ENCODE results near the gene SYT15B. TPM values are rescaled to one million over a fixed set of nuclear protein-coding genes. Genes with fewer than 3 reads are reported as not detected.
"Not testable (repeated sequence)": the region's sequence is repeated elsewhere in the genome, so short reads cannot be mapped to it uniquely, and the experiment has no call there.

Gene SYT15B
- under 1 TPM in 3 of 4 donors, not detected in 1; 0.41 to 0.80 (median 0.64) TPM for total RNA-seq

DNA sequence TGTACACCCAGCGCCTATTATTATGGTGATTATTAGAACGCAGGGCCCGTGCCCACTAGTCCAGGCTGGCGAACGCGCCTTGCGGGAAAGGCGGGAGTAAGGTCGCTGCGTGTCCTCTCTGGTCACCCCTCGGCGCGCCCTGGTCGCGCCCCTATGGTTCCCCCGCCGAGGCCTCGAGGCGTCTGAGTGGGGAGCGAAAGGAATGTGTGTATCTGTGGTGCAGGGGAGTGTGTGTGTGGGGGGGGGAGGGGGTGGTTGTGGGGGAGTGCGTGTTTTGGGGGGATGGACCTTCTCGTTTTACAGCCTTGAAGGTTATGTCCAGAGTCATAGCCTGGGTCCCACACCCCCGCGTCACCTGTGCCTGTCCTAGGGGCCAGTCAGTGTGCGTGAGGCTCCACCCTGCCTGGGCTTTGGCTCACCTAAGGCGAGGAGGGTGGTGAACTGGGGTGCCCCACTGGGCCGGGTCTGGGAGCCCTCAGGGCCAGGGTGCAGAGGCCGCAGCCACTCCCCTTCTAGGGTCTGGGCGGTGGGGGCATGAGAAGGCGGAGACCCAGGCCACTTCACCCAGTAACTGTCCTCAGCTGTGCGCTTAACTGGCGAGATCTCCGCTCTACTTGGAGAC is at the start of gene SYT15B:
Gene SYT15B (minus strand): TSS at position 39 of the 622 bp plus-strand sequence. CDS start 952 bp downstream, outside the sequence.
- H3K36me3 ChIP-seq; H3K27me3 ChIP-seq; H3K4me3 ChIP-seq; H3K27ac ChIP-seq; H3K4me1 ChIP-seq; intact Hi-C loops (cut with DNase I; ENCODE audit: low total_unique reads); H3K9me3 ChIP-seq; in situ Hi-C loops (cut with MboI; ENCODE audit: low pct_ligation_motif_present in 1 of 4, low pct_unique_long_range_greater_than_20kb in 1 of 4, low sequenced_read_pairs in 3 of 4); DNase-seq: not testable (repeated sequence)
- WGBS, 2 donors (ENCODE audit: low coverage in 1 of 2): no CpG with 5 or more reads among the region's 33 CpGs

DNA sequence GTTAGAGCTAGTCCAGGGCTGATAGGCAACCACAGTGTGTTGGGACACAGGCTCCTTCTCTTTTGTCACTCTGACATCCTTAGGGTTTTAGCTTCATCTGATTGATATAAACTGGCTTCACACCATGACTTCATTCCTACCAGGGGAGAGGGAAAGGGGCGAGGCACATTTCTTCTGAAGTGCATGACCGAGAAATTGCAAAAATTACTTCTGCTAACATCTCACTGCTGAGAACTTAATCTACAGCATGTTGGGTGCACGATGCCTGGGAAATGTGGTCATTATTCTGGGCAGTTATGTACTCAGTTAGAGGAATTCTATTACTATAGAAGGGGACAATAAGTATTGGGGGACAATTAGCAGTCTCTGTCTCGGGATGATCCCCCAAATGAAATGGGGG is 16.2 kb upstream of the SYT15B start:
- intact Hi-C loops (cut with DNase I; ENCODE audit: low total_unique reads); in situ Hi-C loops (cut with MboI; ENCODE audit: low pct_ligation_motif_present in 1 of 4, low pct_unique_long_range_greater_than_20kb in 1 of 4, low sequenced_read_pairs in 3 of 4); DNase-seq; H3K4me1 ChIP-seq; H3K9me3 ChIP-seq; H3K36me3 ChIP-seq; H3K27me3 ChIP-seq; H3K27ac ChIP-seq; H3K4me3 ChIP-seq: not testable (repeated sequence)
- WGBS, 2 donors (ENCODE audit: low coverage in 1 of 2): no CpG with 5 or more reads among the region's 4 CpGs

GRCh38 chr10:47775361-47776231 is 12.2 kb upstream of the SYT15B start:
- H3K9me3 ChIP-seq; H3K4me3 ChIP-seq; H3K36me3 ChIP-seq; H3K27ac ChIP-seq; in situ Hi-C loops (cut with MboI; ENCODE audit: low pct_ligation_motif_present in 1 of 4, low pct_unique_long_range_greater_than_20kb in 1 of 4, low sequenced_read_pairs in 3 of 4); H3K4me1 ChIP-seq; intact Hi-C loops (cut with DNase I; ENCODE audit: low total_unique reads); H3K27me3 ChIP-seq: not testable (repeated sequence)
- DNase-seq: peak; percentile 63
- WGBS, 2 donors (ENCODE audit: low coverage in 1 of 2): 8 to 20% methylated on average over 3 to 4 of the region's 6 CpGs
- TF ChIP-seq, protein P1, sequence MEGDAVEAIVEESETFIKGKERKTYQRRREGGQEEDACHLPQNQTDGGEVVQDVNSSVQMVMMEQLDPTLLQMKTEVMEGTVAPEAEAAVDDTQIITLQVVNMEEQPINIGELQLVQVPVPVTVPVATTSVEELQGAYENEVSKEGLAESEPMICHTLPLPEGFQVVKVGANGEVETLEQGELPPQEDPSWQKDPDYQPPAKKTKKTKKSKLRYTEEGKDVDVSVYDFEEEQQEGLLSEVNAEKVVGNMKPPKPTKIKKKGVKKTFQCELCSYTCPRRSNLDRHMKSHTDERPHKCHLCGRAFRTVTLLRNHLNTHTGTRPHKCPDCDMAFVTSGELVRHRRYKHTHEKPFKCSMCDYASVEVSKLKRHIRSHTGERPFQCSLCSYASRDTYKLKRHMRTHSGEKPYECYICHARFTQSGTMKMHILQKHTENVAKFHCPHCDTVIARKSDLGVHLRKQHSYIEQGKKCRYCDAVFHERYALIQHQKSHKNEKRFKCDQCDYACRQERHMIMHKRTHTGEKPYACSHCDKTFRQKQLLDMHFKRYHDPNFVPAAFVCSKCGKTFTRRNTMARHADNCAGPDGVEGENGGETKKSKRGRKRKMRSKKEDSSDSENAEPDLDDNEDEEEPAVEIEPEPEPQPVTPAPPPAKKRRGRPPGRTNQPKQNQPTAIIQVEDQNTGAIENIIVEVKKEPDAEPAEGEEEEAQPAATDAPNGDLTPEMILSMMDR (IDR thresholded peaks at IDR 0.05): peak; percentile 18 to 53 (median 46)

DNA sequence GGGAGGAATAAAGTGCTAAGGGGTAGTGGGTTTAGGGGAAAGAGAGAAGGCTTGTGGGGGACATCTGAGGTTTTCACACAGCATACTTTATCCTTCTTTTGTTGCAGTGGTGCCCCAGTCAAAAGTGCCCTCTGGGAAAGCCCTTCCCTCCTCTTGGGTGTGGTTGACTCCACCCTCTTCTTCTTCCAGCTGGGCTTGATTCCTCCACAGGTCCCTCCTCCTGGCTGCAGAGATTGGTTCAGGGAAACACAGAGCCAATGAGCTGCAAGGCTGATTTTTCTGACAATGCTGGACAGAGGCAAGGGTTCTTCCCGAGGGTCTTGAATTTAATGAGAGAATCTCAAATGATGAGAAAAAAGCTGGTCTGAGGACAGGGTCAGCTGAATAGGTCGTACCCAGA is 7.4 kb upstream of the SYT15B start:
- DNase-seq; H3K4me1 ChIP-seq; H3K27ac ChIP-seq; H3K4me3 ChIP-seq; H3K36me3 ChIP-seq; in situ Hi-C loops (cut with MboI; ENCODE audit: low pct_ligation_motif_present in 1 of 4, low pct_unique_long_range_greater_than_20kb in 1 of 4, low sequenced_read_pairs in 3 of 4); H3K27me3 ChIP-seq; H3K9me3 ChIP-seq; intact Hi-C loops (cut with DNase I; ENCODE audit: low total_unique reads): not testable (repeated sequence)
- no CpG with 5 or more reads among the region's 2 CpGs for WGBS, 2 donors (ENCODE audit: low coverage in 1 of 2)

- H3K4me3 ChIP-seq; H3K27ac ChIP-seq; DNase-seq; H3K36me3 ChIP-seq; intact Hi-C loops (cut with DNase I; ENCODE audit: low total_unique reads); H3K4me1 ChIP-seq; H3K9me3 ChIP-seq; in situ Hi-C loops (cut with MboI; ENCODE audit: low pct_ligation_motif_present in 1 of 4, low pct_unique_long_range_greater_than_20kb in 1 of 4, low sequenced_read_pairs in 3 of 4); H3K27me3 ChIP-seq: not testable (repeated sequence)
- WGBS, 2 donors (ENCODE audit: low coverage in 1 of 2): 78% methylated on average over 6 of the region's 7 CpGs; no CpG with 5 or more reads in 1 of the 2 donors
Measured at GRCh38 chr10:47768578-47769115, 5.3 kb upstream of the SYT15B start.

- H3K4me1 ChIP-seq; intact Hi-C loops (cut with DNase I; ENCODE audit: low total_unique reads); H3K9me3 ChIP-seq; in situ Hi-C loops (cut with MboI; ENCODE audit: low pct_ligation_motif_present in 1 of 4, low pct_unique_long_range_greater_than_20kb in 1 of 4, low sequenced_read_pairs in 3 of 4); H3K27me3 ChIP-seq; DNase-seq; H3K36me3 ChIP-seq; H3K27ac ChIP-seq; H3K4me3 ChIP-seq: not testable (repeated sequence)
- 91% methylated on average over 2 of the region's 3 CpGs; no CpG with 5 or more reads in 1 of the 2 donors for WGBS, 2 donors (ENCODE audit: low coverage in 1 of 2)
Measured at GRCh38 chr10:47768085-47768484, 4.7 kb upstream of the SYT15B start.

GRCh38 chr10:47767236-47767635 is 3.8 kb upstream of the SYT15B start:
- H3K36me3 ChIP-seq; in situ Hi-C loops (cut with MboI; ENCODE audit: low pct_ligation_motif_present in 1 of 4, low pct_unique_long_range_greater_than_20kb in 1 of 4, low sequenced_read_pairs in 3 of 4); H3K27ac ChIP-seq; DNase-seq; H3K9me3 ChIP-seq; intact Hi-C loops (cut with DNase I; ENCODE audit: low total_unique reads); H3K4me3 ChIP-seq; H3K27me3 ChIP-seq; H3K4me1 ChIP-seq: not testable (repeated sequence)
- 56% methylated on average over 2 of the region's 5 CpGs; no CpG with 5 or more reads in 1 of the 2 donors for WGBS, 2 donors (ENCODE audit: low coverage in 1 of 2)

- H3K36me3 ChIP-seq; DNase-seq; H3K4me1 ChIP-seq; H3K27ac ChIP-seq; intact Hi-C loops (cut with DNase I; ENCODE audit: low total_unique reads); H3K4me3 ChIP-seq; in situ Hi-C loops (cut with MboI; ENCODE audit: low pct_ligation_motif_present in 1 of 4, low pct_unique_long_range_greater_than_20kb in 1 of 4, low sequenced_read_pairs in 3 of 4); H3K27me3 ChIP-seq; H3K9me3 ChIP-seq: not testable (repeated sequence)
- WGBS, 2 donors (ENCODE audit: low coverage in 1 of 2): no CpG with 5 or more reads among the region's 4 CpGs
Measured at GRCh38 chr10:47765232-47765631, 1.8 kb upstream of the SYT15B start.

GRCh38 chr10:47762674-47763553 is 478 bp downstream of the SYT15B start:
- H3K27ac ChIP-seq; H3K36me3 ChIP-seq; H3K4me3 ChIP-seq; in situ Hi-C loops (cut with MboI; ENCODE audit: low pct_ligation_motif_present in 1 of 4, low pct_unique_long_range_greater_than_20kb in 1 of 4, low sequenced_read_pairs in 3 of 4); H3K9me3 ChIP-seq; intact Hi-C loops (cut with DNase I; ENCODE audit: low total_unique reads); DNase-seq; H3K4me1 ChIP-seq; H3K27me3 ChIP-seq: not testable (repeated sequence)
- 5 to 8% methylated on average over 4 to 5 of the region's 80 CpGs for WGBS, 2 donors (ENCODE audit: low coverage in 1 of 2)

Data from transverse colon (tissue), 4 donors.